A549 (cell line): ENCODE data around the gene RASSF8. TPM values are rescaled to one million over a fixed set of nuclear protein-coding genes. Genes with fewer than 3 reads are reported as not detected.

ENCODE experiments used
- ATAC-seq, 2 experiments: fragments of 200-7000 bp in 1 of 2; fragments of >200 bp in 1 of 2; cut with Nextera tagmentation in 1 of 2; cut with Tn5 transposase in 1 of 2; 3 replicates each; pipeline versions ENCODE4 v1.8.0 to v1.9.1; 2018 to 2020; ENCODE audit warnings: mild to moderate bottlenecking in 1 of 2, moderate library complexity in 1 of 2
- CTCF ChIA-PET: fragments of 300-600 bp; sonication (Branson Sonifier 250); formaldehyde crosslinking; extraction: SDS; loops from one replicate; lab custom pipeline; 2021; ENCODE audit warnings: antibody characterized with exemption, inconsistent platforms; lab: Yijun Ruan, JAX
- POLR2A ChIA-PET: fragments of 350-600 bp; formaldehyde crosslinking; extraction: SDS; loops from one replicate; lab custom pipeline; 2021; ENCODE audit warnings: antibody characterized with exemption, inconsistent platforms; lab: Yijun Ruan, JAX
- DNase-seq, 2 experiments: peaks; one replicate each; pipeline versions ENCODE4 v3.0.0 to v3.0.0-alpha.2; 2011 to 2016; ENCODE audit warnings: low read depth in 1 of 2, low spot score in 1 of 2
- FAIRE-seq: peaks from 2 replicates; lab custom pipeline; 2011; peaks lifted over from hg19 to GRCh38; lab: Jason Lieb, UNC
- H3K27ac ChIP-seq, 2 experiments: fragments of >200 bp; sonication (Bioruptor Twin); formaldehyde crosslinking; 3 replicates each; pipeline ENCODE4 v1.5.1; 2016 to 2017
- H3K4me1 ChIP-seq: fragments of >200 bp; sonication (Bioruptor Twin); formaldehyde crosslinking; 3 replicates; pipeline ENCODE4 v1.6.1; 2016
- H3K4me2 ChIP-seq: fragments of >200 bp; sonication (Bioruptor Twin); formaldehyde crosslinking; 3 replicates; pipeline ENCODE4 v1.6.1; 2016
- H3K4me3 ChIP-seq: fragments of >200 bp; sonication (Bioruptor Twin); formaldehyde crosslinking; 3 replicates; pipeline ENCODE4 v1.5.1; 2016
- H3K9me3 ChIP-seq: fragments of >200 bp; sonication (Bioruptor Twin); formaldehyde crosslinking; 3 replicates; pipeline ENCODE4 v1.6.1; 2016
- ATOH8 ChIP-seq: fragments of 250-450 bp; sonication (Bioruptor Pico); IDR thresholded peaks from 2 replicates; pipeline ENCODE4 v1.5.0; 2020; ENCODE audit warnings: low read depth, mild to moderate bottlenecking, moderate library complexity
- BCL3 ChIP-seq: fragments of >200 bp; sonication (Bioruptor Twin); formaldehyde crosslinking; IDR thresholded peaks from 3 replicates; pipeline ENCODE4 v1.6.1; 2016
- CBX2 ChIP-seq: fragments of 200-600 bp; sonication (generic); IDR thresholded peaks from 2 replicates; pipeline ENCODE4 v1.6.1; 2016; ENCODE audit warnings: low read depth, mild to moderate bottlenecking, borderline replicate concordance
- CBX8 ChIP-seq: fragments of 200-600 bp; sonication (generic); IDR thresholded peaks from 2 replicates; pipeline ENCODE4 v1.6.1; 2016
- CHD2 ChIP-seq: fragments of 150-350 bp; IDR thresholded peaks from 2 replicates; pipeline ENCODE4 v1.6.1; 2014; ENCODE audit warnings: low read length; ENCODE audit not compliant: partially characterized antibody
- CHD4 ChIP-seq: fragments of 200-600 bp; sonication (generic); IDR thresholded peaks from 2 replicates; pipeline ENCODE4 v1.6.1; 2016; ENCODE audit warnings: antibody characterized with exemption, mild to moderate bottlenecking, borderline replicate concordance
- CTCF ChIP-seq: fragments of >200 bp; sonication (Bioruptor Twin); formaldehyde crosslinking; IDR thresholded peaks from 3 replicates; pipeline ENCODE4 v1.5.1; 2016
- EP300 ChIP-seq, 2 experiments: fragments of >200 bp; sonication (Bioruptor Twin); formaldehyde crosslinking; IDR thresholded peaks; 2 replicates in 1 of 2; 3 replicates in 1 of 2; pipeline ENCODE4 v1.6.1; 2016 to 2017
- FOSB ChIP-seq: fragments of 250-450 bp; sonication (Bioruptor Pico); IDR thresholded peaks from 2 replicates; pipeline ENCODE4 v1.5.0; 2020; ENCODE audit warnings: mild to moderate bottlenecking, moderate library complexity
- FOXS1 ChIP-seq: fragments of 250-450 bp; sonication (Bioruptor Pico); IDR thresholded peaks from 2 replicates; pipeline ENCODE4 v1.5.0; 2020; ENCODE audit warnings: mild to moderate bottlenecking, moderate library complexity
- HES2 ChIP-seq: fragments of >200 bp; sonication (Bioruptor Twin); formaldehyde crosslinking; IDR thresholded peaks from 2 replicates; pipeline ENCODE4 v1.6.1; 2016
- HOXB13 ChIP-seq: fragments of 250-450 bp; sonication (Bioruptor Pico); IDR thresholded peaks from 2 replicates; pipeline ENCODE4 v1.5.0; 2020; ENCODE audit warnings: low read depth, mild to moderate bottlenecking, moderate library complexity
- JUN ChIP-seq, 2 experiments: fragments of >200 bp; sonication (Bioruptor Twin); formaldehyde crosslinking; IDR thresholded peaks; 2 replicates in 1 of 2; 3 replicates in 1 of 2; pipeline ENCODE4 v1.6.1; 2016 to 2017
- KDM1A ChIP-seq: fragments of 200-600 bp; sonication (generic); IDR thresholded peaks from 2 replicates; pipeline ENCODE4 v1.6.1; 2016; ENCODE audit warnings: low read depth, mild to moderate bottlenecking
- KDM5A ChIP-seq: fragments of 200-600 bp; sonication (generic); IDR thresholded peaks from 2 replicates; pipeline ENCODE4 v1.6.1; 2016; ENCODE audit warnings: antibody characterized with exemption, mild to moderate bottlenecking
- MAX ChIP-seq: IDR thresholded peaks from 2 replicates; pipeline ENCODE4 v1.6.1; 2012
- NPAS2 ChIP-seq: fragments of 250-450 bp; sonication (Bioruptor Pico); IDR thresholded peaks from 2 replicates; pipeline ENCODE4 v1.8.0; 2022; ENCODE audit warnings: mild to moderate bottlenecking, moderate library complexity, borderline replicate concordance
- PHF8 ChIP-seq: fragments of 200-600 bp; sonication (generic); IDR thresholded peaks from 2 replicates; pipeline ENCODE4 v1.6.1; 2016; ENCODE audit warnings: low read depth, mild to moderate bottlenecking, antibody characterized with exemption, moderate library complexity, borderline replicate concordance
- RARB ChIP-seq: fragments of 250-450 bp; sonication (Bioruptor Pico); IDR thresholded peaks from 2 replicates; pipeline ENCODE4 v1.8.0; 2021; ENCODE audit warnings: mild to moderate bottlenecking, moderate library complexity
- REST ChIP-seq: fragments of 200-600 bp; sonication (generic); IDR thresholded peaks from 2 replicates; pipeline ENCODE4 v1.6.1; 2016; ENCODE audit warnings: antibody characterized with exemption, mild to moderate bottlenecking, moderate library complexity
- RFX5 ChIP-seq: fragments of 450-650 bp; IDR thresholded peaks from 2 replicates; pipeline ENCODE4 v1.7.1; 2014; ENCODE audit warnings: antibody characterized with exemption, mild to moderate bottlenecking, moderate library complexity
- ZC3H11A ChIP-seq: fragments of 450-650 bp; IDR thresholded peaks from 2 replicates; pipeline ENCODE4 v1.6.1; 2014; ENCODE audit warnings: antibody characterized with exemption, mild to moderate bottlenecking
- ZFP36 ChIP-seq: fragments of 450-650 bp; IDR thresholded peaks from 2 replicates; pipeline ENCODE4 v1.6.1; 2014; ENCODE audit warnings: borderline replicate concordance; ENCODE audit not compliant: partially characterized antibody
- WGBS: methylation state at CpG from one replicate; pipeline ENCODE4 v1.1.6; 2017; ENCODE audit errors: missing lambda C conversion rate; 5-methylcytosine and 5-hydroxymethylcytosine counted together
- polyA plus RNA-seq, 4 experiments: library from polyadenylated mRNA; depleted of rRNA in 3 of 4; stranded (reverse); fragments of >200 nt; fragmentation: RNase III in 1 of 4; extraction: RNeasy Plus Mini Kit Qiagen cat#74134 plus additional on column Dnase treatment in 1 of 4; gene quantifications; 2 replicates in 3 of 4; 3 replicates in 1 of 4; pipeline ENCODE4 v1.2.3, GENCODE V29; 2011 to 2017

RASSF8 gene
- polyA plus RNA-seq, 2 of the 4 experiments (the other 2 are of a cell fraction) = 5.7 to 8.7 TPM

GRCh38 chr12:26043135-26044006 lies 84.9 kb downstream of the RASSF8 start:
- ChIA-PET POLR2A (no interaction called here), CTCF (interaction anchor here (1.3 kb wide), 1 partner anchor 607 kb away, joined by 3 read pairs; no protein-coding TSS in a partner anchor)
- WGBS = 77% methylated on average over 10 of the region's 10 CpGs
- ATAC-seq (no peak; a peak in 1 of 6 replicates), FAIRE-seq (no peak), DNase-seq (no peak)
- Histone ChIP-seq H3K9me3 (no peaks in the 10 kb centered on the region), H3K4me3 (no peak overlapping the region), H3K4me1 (peaks cover 22% of the 10 kb centered on the region), H3K27ac (no peak overlapping the region), H3K4me2 (no peak overlapping the region)
- no peak for TF ChIP-seq ZFP36
- no peak for TF ChIP-seq KDM1A
- no peak for TF ChIP-seq FOXS1 (CRISPR knock-in tag)
- no peak for TF ChIP-seq ZC3H11A
- TF ChIP-seq KDM5A = no peak
- no peak for TF ChIP-seq PHF8
- no peak for TF ChIP-seq CHD2
- no peak for TF ChIP-seq HOXB13 (CRISPR knock-in tag)
- TF ChIP-seq NPAS2 (CRISPR knock-in tag) = no peak
- TF ChIP-seq CBX8 = no peak
- no peak for TF ChIP-seq EP300 (IDR thresholded peaks at IDR 0.05)
- TF ChIP-seq RARB (CRISPR knock-in tag) = no peak
- TF ChIP-seq CBX2 = no peak
- TF ChIP-seq ATOH8 (CRISPR knock-in tag) = no peak
- no peak for TF ChIP-seq RFX5
- TF ChIP-seq MAX = no peak
- TF ChIP-seq CHD4 = no peak

GRCh38 chr12:26044007-26044394 lies 85.5 kb downstream of the RASSF8 start:
- Histone ChIP-seq H3K4me1 (peaks cover 22% of the 10 kb centered on the region), H3K4me2 (no peak overlapping the region), H3K9me3 (no peaks in the 10 kb centered on the region), H3K27ac (no peak overlapping the region), H3K4me3 (no peak overlapping the region)
- ATAC-seq (no peak), DNase-seq (no peak), FAIRE-seq (no peak)
- ChIA-PET CTCF (interaction anchor here (0.6 to 1.3 kb wide), 4 partner anchors 11 to 607 kb away, joined by 3 read pairs; no protein-coding TSS in a partner anchor), POLR2A (no interaction called here)
- TF ChIP-seq CTCF (no peak), ZC3H11A (no peak), PHF8 (no peak), CBX2 (no peak), FOSB (CRISPR knock-in tag) (no peak), JUN (IDR thresholded peaks at IDR 0.05) (no peak), BCL3 (no peak), HES2 (no peak), REST (no peak), KDM5A (no peak)
